ENCODE results near the gene PAH. TPM values are rescaled to one million over a fixed set of nuclear protein-coding genes. Genes with fewer than 3 reads are reported as not detected.
A peak's percentile ranks its signal among the peaks of the same experiment; 100 is the strongest.

Gene PAH
- total RNA-seq, 4 donors from 2014 or later = not detected

GRCh38 chr12:102808412-102808811, 108.6 kb downstream of the PAH start:
- 84 to 86% methylated on average over 3 of the region's 3 CpGs for WGBS, 2 donors
- H3K9me3 ChIP-seq = no peaks in the 10 kb centered on the region
- no peaks in the 10 kb centered on the region for H3K27me3 ChIP-seq
- no peak for TF ChIP-seq CTCF (IDR thresholded peaks at IDR 0.05)
- TF ChIP-seq POLR2A (IDR thresholded peaks at IDR 0.05) = no peak
- intact Hi-C loops (cut with DNase I) = no loop called here
- H3K36me3 ChIP-seq = no peaks in the 10 kb centered on the region
- H3K27ac ChIP-seq = no peak overlapping the region
- no peak for DNase-seq
- H3K4me3 ChIP-seq = no peak overlapping the region
- no peaks in the 10 kb centered on the region for H3K4me1 ChIP-seq

- no peaks in the 10 kb centered on the region for H3K9me3 ChIP-seq
- intact Hi-C loops (cut with DNase I) = no loop called here
- H3K4me3 ChIP-seq = no peak overlapping the region
- H3K4me1 ChIP-seq = no peaks in the 10 kb centered on the region
- H3K27me3 ChIP-seq = no peaks in the 10 kb centered on the region
- H3K27ac ChIP-seq = peak overlapping the region in 1 of 4 donors; percentile 21
- WGBS, 2 donors = 50 to 59% methylated on average over 2 of the region's 2 CpGs
- no peak for DNase-seq
- TF ChIP-seq CTCF (IDR thresholded peaks at IDR 0.05) = no peak
- no peak for TF ChIP-seq POLR2A (IDR thresholded peaks at IDR 0.05)
- no peaks in the 10 kb centered on the region for H3K36me3 ChIP-seq
Observed at GRCh38 chr12:102806592-102806991, 110.5 kb downstream of the PAH start.

GRCh38 chr12:102806110-102806509, 110.9 kb downstream of the PAH start:
- H3K36me3 ChIP-seq = no peaks in the 10 kb centered on the region
- intact Hi-C loops (cut with DNase I) = no loop called here
- no peaks in the 10 kb centered on the region for H3K9me3 ChIP-seq
- no peaks in the 10 kb centered on the region for H3K4me1 ChIP-seq
- H3K27me3 ChIP-seq = no peaks in the 10 kb centered on the region
- DNase-seq = no peak
- H3K27ac ChIP-seq = no peak overlapping the region
- 27 to 36% methylated on average over 3 of the region's 3 CpGs for WGBS, 2 donors
- no peak overlapping the region for H3K4me3 ChIP-seq
- no peak for TF ChIP-seq CTCF (IDR thresholded peaks at IDR 0.05)

GRCh38 chr12:102800565-102800964, 116.5 kb downstream of the PAH start:
- TF ChIP-seq CTCF (IDR thresholded peaks at IDR 0.05) (no peak), POLR2A (IDR thresholded peaks at IDR 0.05) (no peak)
- H3K4me1 ChIP-seq = no peaks in the 10 kb centered on the region
- no peaks in the 10 kb centered on the region for H3K27me3 ChIP-seq
- no peaks in the 10 kb centered on the region for H3K9me3 ChIP-seq
- H3K27ac ChIP-seq = no peak overlapping the region
- intact Hi-C loops (cut with DNase I) = no loop called here
- no peak overlapping the region for H3K4me3 ChIP-seq
- H3K36me3 ChIP-seq = no peaks in the 10 kb centered on the region
- no peak for DNase-seq

GRCh38 chr12:102799229-102799628, 117.8 kb downstream of the PAH start:
- H3K4me3 ChIP-seq = no peak overlapping the region
- H3K36me3 ChIP-seq = no peaks in the 10 kb centered on the region
- no peaks in the 10 kb centered on the region for H3K4me1 ChIP-seq
- H3K27ac ChIP-seq = no peak overlapping the region
- intact Hi-C loops (cut with DNase I) = no loop called here
- 64 to 65% methylated on average over 9 of the region's 9 CpGs for WGBS, 2 donors
- no peak for DNase-seq
- TF ChIP-seq POLR2A (IDR thresholded peaks at IDR 0.05) (no peak), CTCF (IDR thresholded peaks at IDR 0.05) (no peak)
- no peaks in the 10 kb centered on the region for H3K9me3 ChIP-seq
- H3K27me3 ChIP-seq = no peaks in the 10 kb centered on the region
